HG03439 (cell line): ENCODE measurements around the gene BAZ2B.
"Not testable (repeated sequence)": the region's sequence is repeated elsewhere in the genome, so short reads cannot be mapped to it uniquely, and the experiment has no call there.

ENCODE experiments used
- ATAC-seq: cut with Tn5 transposase; IDR thresholded peaks from one replicate; pipeline ENCODE4 v1.9.1; 2021; ENCODE audit warnings: mild to moderate bottlenecking, moderate library complexity; ENCODE audit not compliant: unreplicated experiment

BAZ2B gene, protein sequence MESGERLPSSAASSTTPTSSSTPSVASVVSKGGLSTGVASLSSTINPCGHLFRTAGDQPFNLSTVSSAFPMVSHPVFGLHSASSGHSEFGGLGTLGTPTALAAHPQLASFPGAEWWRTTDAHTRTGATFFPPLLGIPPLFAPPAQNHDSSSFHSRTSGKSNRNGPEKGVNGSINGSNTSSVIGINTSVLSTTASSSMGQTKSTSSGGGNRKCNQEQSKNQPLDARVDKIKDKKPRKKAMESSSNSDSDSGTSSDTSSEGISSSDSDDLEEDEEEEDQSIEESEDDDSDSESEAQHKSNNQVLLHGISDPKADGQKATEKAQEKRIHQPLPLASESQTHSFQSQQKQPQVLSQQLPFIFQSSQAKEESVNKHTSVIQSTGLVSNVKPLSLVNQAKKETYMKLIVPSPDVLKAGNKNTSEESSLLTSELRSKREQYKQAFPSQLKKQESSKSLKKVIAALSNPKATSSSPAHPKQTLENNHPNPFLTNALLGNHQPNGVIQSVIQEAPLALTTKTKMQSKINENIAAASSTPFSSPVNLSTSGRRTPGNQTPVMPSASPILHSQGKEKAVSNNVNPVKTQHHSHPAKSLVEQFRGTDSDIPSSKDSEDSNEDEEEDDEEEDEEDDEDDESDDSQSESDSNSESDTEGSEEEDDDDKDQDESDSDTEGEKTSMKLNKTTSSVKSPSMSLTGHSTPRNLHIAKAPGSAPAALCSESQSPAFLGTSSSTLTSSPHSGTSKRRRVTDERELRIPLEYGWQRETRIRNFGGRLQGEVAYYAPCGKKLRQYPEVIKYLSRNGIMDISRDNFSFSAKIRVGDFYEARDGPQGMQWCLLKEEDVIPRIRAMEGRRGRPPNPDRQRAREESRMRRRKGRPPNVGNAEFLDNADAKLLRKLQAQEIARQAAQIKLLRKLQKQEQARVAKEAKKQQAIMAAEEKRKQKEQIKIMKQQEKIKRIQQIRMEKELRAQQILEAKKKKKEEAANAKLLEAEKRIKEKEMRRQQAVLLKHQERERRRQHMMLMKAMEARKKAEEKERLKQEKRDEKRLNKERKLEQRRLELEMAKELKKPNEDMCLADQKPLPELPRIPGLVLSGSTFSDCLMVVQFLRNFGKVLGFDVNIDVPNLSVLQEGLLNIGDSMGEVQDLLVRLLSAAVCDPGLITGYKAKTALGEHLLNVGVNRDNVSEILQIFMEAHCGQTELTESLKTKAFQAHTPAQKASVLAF (N-terminal part only)

DNA sequence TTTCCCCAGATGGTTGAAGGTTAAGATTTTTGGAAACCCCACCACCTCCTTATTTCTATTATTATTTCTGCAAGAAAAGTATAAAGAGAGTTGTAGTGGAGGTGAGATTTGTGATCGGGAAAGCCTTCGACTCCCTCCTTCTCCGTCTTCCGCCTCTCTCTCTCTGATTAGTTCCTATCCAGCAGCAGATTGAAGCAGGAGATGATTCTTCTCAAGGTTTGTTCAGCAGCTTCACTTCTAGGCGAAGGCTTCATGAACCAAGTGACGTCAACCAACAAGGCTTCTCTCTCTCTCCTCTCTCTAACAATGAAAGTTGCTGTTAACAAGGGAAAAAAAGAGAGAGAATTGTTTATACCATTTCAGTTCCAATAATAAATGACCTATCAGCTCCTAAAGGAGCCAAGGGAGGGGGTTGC lies at the start of gene BAZ2B:
Gene BAZ2B, minus strand, starts transcription at position 263 of the 416 bp plus-strand sequence. CDS start 137,829 bp downstream, outside the sequence.
- ATAC-seq, result peak; percentile 19

DNA sequence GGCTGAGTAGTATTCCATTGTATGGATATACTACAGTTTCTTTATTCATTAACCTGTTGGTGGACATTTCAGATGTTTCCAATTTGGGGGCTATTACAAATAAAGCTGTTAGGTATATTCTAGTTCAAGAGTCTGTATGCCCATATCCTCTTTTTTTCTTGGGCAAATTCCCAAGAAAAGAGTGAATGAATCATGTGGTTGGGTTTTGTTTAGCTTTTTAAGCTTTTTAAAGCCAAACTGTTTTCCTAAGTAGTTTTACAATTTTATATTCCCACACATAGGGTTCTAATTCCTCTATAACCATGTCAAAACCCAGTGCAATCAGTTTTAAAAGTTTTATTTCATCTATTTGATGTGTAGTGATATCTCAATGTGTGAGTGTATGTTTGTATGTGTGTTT lies 44.9 kb upstream of the BAZ2B start:
- no peak for ATAC-seq

DNA sequence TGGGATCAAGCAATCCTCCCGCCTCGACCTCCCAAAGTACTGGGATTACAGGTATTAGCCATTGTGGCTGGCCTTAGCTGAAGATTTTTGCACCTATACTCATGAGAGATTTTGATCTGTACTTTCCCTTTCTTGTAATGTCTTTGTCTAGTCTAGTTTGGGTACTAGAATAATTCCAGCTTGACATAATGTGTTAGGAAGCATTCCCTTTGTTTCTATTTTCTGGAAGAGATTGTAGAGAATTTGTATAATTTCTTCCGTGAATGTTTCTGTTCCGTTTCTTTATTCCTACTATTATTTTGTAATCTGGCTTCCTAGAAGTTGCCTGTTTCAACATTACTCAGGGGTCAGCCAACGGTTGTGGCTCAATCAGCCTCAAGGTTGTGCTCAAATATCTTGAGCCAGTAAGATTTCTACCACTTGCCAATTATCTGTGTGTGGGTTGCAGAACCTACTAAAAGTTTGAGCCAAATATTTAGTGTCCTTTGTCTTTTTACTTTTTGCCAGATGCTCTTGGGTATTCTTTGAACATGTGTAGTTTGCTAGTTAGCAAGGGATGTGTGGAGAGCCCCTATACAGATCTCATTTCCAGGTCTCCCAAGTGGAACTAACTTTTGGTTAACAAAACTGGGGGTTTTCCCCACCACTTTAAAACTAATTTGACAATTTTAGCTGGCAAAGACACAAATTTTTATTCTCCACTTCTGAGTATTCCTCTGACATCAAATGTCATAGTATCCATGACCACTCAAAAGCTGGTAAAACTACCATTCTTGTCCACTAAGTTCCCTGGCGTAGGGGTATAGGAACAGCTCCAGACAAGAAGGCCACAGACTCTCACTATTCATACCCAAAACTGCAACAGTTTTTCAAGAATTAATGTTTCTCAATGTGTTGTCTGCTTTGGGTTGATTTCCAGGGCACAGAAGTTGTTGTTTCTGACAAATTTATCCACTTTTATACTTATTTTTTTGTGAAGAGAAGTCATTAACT lies 42.8 kb upstream of the BAZ2B start:
- ATAC-seq, result no peak

DNA sequence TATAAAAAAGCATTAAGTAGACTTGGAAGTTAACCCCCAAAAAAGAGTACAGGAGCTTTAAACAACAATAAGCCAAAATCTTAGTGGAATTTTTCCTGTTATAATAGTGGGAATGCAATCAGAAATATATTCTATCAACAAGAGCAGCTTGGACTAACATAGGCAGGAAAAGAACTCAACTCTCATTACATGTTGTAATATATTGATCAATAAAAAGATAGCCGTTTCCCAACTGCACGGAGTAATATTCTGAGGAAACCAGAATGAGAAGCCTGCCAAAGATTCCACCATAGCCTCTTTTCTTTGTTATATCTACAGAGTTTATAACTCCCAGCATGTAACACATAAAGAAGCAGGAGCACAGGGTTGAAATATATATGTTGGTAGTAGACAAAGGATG lies 37.6 kb upstream of the BAZ2B start:
- ATAC-seq, result no peak

DNA sequence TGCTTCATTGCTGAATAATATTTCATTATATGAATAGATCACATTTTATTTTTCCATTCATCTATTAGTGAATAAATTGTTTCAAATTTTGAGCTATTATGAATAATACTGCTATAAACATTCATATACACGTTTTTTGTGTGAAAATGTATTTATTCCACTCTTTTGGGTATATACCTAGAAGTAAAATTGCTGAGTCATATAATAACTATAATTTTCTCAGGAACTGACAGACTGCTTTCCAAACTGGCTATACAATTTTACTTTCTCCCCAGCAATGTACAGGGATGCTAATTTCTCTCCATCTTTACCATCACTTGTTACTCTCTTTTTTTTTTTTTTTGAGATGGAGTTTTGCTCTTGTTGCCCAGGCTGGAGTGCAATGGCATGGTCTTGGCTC lies 35.5 kb upstream of the BAZ2B start:
- no peak for ATAC-seq

DNA sequence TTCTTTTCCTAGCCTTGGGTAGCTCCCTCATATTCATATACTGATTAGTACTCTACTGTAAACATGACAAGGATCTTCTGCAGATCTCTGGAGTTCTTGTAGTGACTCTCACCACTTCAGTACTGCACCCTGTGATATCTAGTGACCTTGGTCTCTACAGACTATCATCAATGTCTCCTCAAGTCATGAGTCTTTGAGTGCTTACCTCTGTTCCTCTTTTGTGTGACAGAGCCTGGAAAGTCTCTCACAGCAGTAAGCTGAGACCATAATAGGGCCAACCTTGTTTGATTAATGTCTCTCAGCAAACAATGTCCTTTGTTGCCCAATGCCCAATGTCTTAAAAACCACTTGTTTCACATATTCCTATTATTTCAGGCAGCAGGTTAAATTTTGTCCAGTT lies 34.2 kb upstream of the BAZ2B start:
- no peak for ATAC-seq

DNA sequence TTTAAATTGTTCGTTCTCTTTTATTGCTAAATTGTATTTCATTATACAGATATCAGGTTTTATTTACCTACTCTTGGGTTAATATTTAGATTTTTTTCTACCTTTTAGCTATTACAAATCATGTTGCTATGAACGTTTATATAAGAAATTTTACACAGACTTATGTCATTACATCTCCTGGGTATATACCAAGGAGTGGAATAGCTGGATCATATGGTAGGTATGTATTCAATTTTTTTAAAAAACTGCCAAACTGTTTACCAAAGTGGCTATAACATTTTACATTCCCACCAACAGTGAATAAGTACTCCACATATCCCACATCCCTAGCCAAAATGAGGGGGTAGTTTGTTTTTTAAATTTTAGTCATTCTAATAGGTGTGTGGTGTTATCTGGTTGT lies 32.3 kb upstream of the BAZ2B start:
- no peak for ATAC-seq

DNA sequence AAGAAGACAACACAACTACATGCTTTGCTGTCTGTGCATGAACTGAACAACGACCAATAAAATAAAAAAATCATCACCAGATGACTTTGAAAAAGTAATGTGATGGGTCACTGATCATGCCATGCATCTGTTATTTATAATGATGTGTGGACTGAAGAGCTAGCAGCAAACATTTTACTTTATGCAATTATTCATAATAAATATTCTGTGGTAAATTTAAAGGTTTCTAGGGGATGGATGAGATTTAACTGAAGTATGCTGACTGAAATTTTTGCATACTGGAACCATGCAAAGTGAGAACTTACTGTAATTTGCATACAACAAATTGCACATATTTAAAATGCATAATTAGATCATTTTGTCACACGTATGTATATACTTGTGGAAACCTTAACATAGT lies 31.3 kb upstream of the BAZ2B start:
- no peak for ATAC-seq

DNA sequence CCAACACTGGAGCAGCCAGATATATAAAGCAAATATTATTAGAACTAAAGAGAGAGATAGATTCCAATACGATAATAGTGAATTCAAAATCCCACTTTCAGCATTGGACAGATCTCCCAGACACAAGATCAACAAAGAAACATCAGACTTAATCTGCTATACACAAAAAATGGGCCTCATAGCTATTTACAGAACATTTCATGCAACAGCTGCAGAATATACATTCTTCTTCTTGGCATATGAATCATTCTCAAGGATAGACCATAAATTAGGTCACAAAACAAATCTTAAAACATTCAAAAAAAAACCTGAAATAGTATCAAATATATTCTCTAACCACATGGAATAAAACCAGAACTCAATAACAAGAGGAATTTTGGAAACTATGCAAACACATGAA lies 23.8 kb upstream of the BAZ2B start:
- ATAC-seq, result no peak

DNA sequence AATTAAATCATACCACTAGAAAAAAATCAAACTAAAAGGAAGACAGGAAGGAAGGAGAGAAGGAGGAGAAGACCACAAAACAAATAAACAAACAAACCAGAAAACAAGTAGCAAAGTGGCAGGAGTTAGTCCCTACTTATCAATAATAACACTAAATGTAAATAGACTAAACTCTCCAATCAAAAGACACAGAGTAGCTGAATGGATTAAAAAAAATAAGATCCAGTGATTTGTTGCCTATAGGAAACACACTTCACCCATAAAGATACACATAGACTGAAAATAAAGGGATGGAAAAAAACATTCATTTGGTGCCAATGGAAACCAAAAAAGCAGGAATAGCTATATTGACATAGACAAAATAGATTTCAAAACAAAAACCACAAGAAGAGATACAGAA lies 23.4 kb upstream of the BAZ2B start:
- ATAC-seq, result no peak

DNA sequence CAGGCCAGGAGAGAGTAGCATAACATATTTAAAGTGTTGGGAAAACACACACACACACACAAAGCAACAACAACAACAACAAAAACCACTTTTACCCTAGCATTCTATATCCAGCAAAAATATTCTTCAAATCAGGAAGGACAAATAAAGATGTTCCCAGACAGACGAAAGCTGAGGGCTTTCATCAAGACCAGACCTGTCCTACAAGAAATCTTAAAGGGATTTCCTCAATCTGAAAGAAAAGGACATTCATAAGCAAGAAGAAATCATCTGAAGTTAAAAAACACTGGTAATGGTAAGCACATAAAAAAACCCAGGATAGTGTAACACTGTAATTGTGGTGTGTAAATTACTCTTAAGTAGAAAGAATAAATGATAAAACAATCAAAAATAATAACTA lies 22.7 kb upstream of the BAZ2B start:
- no peak for ATAC-seq

DNA sequence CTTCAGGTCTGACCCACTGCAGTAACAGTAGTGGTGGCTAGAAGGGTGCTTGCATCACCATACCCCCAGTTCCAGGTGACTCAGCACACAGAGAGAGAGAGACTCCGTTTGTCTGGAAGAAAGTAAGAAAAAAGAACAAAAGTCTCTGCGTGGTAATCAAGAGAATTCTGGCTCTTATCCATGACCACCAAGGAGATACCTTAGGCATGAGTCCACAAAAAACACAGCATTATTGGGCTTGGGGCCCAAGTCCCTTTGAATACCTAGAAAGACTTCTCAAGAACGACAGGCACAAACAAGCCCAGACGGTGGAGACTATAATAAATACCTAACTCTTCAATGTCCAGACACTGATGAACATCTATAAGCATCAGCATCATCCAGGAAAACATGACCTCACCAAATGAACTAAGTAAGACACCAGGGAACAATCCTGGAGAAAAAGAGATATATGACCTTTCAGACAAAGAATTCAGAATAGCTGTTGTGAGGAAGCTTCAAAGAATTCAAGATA lies 21.7 kb upstream of the BAZ2B start:
- ATAC-seq, result no peak

DNA sequence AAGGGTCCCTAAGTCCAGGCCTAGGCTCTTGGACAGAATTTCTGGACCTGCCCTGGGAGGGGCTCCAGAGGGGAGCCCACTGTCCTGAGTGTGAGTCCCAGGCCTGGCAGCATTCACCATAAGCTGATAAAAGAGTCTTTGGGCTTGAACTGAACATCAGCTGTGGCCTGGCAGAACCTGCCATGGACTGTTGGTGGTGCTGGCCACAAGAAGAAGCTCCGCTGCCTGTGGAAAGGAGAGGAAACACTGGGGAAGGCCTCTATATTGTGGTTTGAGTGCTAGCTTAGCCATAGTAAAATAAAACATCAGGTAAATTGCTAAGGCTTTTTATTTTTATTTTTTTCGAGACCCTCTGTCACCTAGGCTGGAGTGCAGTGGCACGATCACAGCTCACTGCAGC lies 20.9 kb upstream of the BAZ2B start:
- no peak for ATAC-seq

DNA sequence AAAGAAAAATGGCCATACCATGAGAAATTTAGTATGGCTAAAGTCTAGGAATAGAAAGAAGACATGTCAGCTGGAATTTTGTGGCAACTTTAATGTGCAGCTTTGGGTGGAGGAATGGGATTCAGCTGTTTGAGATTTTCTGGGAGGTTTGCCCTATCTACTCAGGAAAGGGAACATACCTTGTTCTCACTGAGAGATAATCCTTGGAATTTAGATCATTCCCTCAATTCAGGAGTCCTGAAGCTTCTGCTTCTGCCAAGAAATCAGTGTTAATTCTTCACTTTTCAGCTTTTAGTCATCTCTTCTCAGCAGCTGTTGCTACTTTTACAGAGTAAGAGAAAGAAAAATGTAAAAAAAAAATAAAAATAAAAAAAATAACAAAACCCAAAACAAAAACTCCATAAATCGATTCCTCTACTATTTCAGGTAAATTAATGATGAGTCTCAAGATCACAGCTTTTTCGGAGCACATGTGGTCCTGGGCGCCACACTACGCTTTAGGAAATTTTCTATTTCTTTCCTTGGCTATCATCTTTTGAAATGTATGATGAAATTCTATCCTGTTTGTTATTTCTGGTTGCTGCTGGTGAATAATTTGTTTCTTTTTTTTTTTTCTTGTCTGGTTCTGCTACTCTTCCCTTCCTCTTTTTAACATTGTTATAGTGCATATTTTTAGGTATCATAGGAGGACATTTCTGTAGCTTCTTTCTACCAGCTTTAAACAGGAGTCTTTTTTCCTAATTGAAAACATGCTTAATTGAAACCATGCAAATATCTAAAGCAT lies 18.9 kb upstream of the BAZ2B start:
- ATAC-seq, result no peak

DNA sequence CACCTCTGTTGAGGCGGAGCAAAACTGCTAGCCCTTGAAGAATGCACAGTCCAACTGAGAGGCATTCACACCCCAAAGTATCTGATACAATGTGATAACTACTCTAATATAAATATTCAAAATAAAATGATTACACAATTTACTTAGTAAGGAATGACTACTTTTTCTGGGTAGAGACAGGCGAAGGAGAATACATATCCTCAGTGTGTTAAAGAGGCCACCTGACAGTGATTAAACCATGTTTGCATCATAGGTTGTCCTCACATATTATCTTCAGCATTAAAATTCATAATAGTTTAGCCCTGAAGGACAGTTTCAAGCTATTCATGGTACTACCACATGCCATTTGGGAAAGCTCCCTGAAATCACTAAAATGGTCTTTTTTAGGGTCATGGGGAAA lies 16.9 kb upstream of the BAZ2B start:
- no peak for ATAC-seq

DNA sequence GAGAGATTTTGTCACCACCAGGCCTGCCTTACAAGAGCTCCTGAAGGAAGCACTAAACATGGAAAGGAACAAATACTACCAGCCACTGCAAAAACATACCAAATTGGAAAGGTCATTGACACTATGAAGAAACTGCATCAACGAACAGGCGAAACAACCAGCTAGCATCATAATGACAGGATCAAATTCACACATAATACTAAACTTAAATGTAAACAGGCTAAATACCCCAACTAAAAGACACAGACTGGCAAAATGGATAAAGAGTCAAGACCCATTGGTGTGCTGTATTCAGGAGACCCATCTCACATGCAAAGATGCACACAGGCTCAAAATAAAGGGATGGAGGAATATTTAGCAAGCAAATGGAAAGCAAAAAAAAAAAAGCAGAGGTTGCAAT lies 9.3 kb upstream of the BAZ2B start:
- not testable (repeated sequence) for ATAC-seq

DNA sequence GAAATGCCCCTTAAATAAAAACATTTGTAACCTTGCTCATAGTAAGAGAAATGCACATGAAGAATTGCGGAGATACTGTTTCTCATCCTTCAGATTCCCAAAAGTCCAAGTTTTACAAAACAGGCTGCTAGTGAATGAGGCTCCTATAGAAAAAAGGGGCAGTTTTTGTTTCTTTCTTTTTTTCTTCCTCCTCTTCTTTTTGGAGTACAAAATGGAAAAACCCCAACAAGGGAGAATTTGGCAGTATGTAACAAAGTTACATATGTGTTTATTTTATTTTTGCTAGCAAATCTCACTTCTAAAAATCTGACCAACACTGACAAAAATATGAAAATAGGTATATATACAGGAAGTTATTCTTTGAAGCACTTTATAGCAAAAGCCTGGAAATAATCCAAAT lies 7.1 kb upstream of the BAZ2B start:
- no peak for ATAC-seq

DNA sequence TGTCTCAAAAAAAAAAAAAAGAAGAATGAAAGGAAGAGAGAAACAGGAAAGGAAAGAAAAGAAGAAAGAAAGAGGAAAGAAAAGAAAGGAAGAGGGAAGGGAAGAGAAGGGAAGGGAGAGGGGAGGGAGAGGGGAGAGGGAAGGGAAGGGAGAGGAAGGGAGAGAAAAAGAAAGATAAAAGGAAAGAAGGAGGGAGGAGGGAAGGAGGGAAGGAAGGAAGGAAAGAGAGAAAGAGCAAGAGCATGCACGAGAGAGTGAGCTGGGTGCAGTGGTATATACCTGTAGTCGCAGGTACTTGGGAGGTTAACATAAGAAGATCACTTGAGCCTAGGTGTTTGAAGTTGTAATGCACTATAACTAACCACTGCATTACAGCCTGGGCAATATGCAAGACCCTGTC lies 6.6 kb upstream of the BAZ2B start:
- no peak for ATAC-seq

DNA sequence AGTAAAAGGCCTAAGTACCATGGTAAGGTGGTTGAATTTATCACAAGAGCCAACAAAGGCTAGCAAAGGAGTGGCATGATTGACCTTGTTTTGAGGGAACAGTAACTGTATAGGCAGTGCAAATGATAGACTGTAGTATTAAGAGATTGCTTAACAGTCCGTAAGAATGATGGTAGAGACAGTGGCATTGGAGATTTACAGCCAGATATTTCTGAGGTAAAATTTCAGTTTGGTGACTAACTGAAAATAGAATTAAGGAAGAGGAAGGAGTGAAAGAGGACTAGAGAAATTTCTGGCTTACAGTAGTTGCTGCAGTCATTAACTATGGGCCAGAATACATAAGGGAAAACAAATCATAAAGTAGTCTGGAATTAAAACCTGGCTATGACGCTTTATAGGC lies 4.4 kb upstream of the BAZ2B start:
- ATAC-seq, result no peak
